Measurements from ENCODE around the gene ERP44. TPM values are rescaled to one million over a fixed set of nuclear protein-coding genes. Genes with fewer than 3 reads are reported as not detected.

Gene ERP44
- total RNA-seq, 1 donor from 2014 or later: 19.3 TPM

- TF ChIP-seq CTCF (IDR thresholded peaks at IDR 0.05; ENCODE audit: partially characterized antibody, unreplicated experiment): no peak
- H3K9me3 Mint-ChIP-seq (ENCODE audit: unreplicated experiment): no peaks in the 10 kb centered on the region
- no peaks in the 10 kb centered on the region for H3K4me1 Mint-ChIP-seq (ENCODE audit: low read depth, unreplicated experiment)
- no peaks in the 10 kb centered on the region for H3K27me3 Mint-ChIP-seq (ENCODE audit: unreplicated experiment)
- no peaks in the 10 kb centered on the region for H3K36me3 Mint-ChIP-seq (ENCODE audit: unreplicated experiment)
- no peak overlapping the region for H3K27ac Mint-ChIP-seq (ENCODE audit: unreplicated experiment)
- H3K4me3 Mint-ChIP-seq (ENCODE audit: unreplicated experiment): no peak overlapping the region
- no peak for DNase-seq
These were observed 134.5 kb downstream of the ERP44 start for GRCh38 chr9:99964336-99964735.

GRCh38 chr9:99962680-99963261 is 136.0 kb downstream of the ERP44 start:
- H3K36me3 Mint-ChIP-seq (ENCODE audit: unreplicated experiment): no peaks in the 10 kb centered on the region
- no peaks in the 10 kb centered on the region for H3K9me3 Mint-ChIP-seq (ENCODE audit: unreplicated experiment)
- TF ChIP-seq CTCF (IDR thresholded peaks at IDR 0.05; ENCODE audit: partially characterized antibody, unreplicated experiment): no peak
- H3K27ac Mint-ChIP-seq (ENCODE audit: unreplicated experiment): no peak overlapping the region
- H3K4me3 Mint-ChIP-seq (ENCODE audit: unreplicated experiment): no peak overlapping the region
- no peak for DNase-seq
- H3K27me3 Mint-ChIP-seq (ENCODE audit: unreplicated experiment): no peaks in the 10 kb centered on the region
- no peaks in the 10 kb centered on the region for H3K4me1 Mint-ChIP-seq (ENCODE audit: low read depth, unreplicated experiment)

- Mint-ChIP-seq H3K4me1 (ENCODE audit: low read depth, unreplicated experiment) (no peaks in the 10 kb centered on the region), H3K36me3 (ENCODE audit: unreplicated experiment) (no peaks in the 10 kb centered on the region), H3K4me3 (ENCODE audit: unreplicated experiment) (no peak overlapping the region), H3K27me3 (ENCODE audit: unreplicated experiment) (no peaks in the 10 kb centered on the region), H3K27ac (ENCODE audit: unreplicated experiment) (no peak overlapping the region), H3K9me3 (ENCODE audit: unreplicated experiment) (no peaks in the 10 kb centered on the region)
- no peak for TF ChIP-seq CTCF (IDR thresholded peaks at IDR 0.05; ENCODE audit: partially characterized antibody, unreplicated experiment)
- DNase-seq: no peak
These were observed 143.2 kb downstream of the ERP44 start for GRCh38 chr9:99955606-99956005.

GRCh38 chr9:99954819-99955218 is 144.0 kb downstream of the ERP44 start:
- H3K27me3 Mint-ChIP-seq (ENCODE audit: unreplicated experiment): no peaks in the 10 kb centered on the region
- no peak overlapping the region for H3K4me3 Mint-ChIP-seq (ENCODE audit: unreplicated experiment)
- H3K4me1 Mint-ChIP-seq (ENCODE audit: low read depth, unreplicated experiment): no peaks in the 10 kb centered on the region
- no peaks in the 10 kb centered on the region for H3K36me3 Mint-ChIP-seq (ENCODE audit: unreplicated experiment)
- DNase-seq: no peak
- no peak for TF ChIP-seq CTCF (IDR thresholded peaks at IDR 0.05; ENCODE audit: partially characterized antibody, unreplicated experiment)
- H3K9me3 Mint-ChIP-seq (ENCODE audit: unreplicated experiment): peaks cover 1% of the 10 kb centered on the region
- H3K27ac Mint-ChIP-seq (ENCODE audit: unreplicated experiment): no peak overlapping the region

GRCh38 chr9:99953861-99954507 is 144.8 kb downstream of the ERP44 start:
- Mint-ChIP-seq H3K36me3 (ENCODE audit: unreplicated experiment) (no peaks in the 10 kb centered on the region), H3K27me3 (ENCODE audit: unreplicated experiment) (no peaks in the 10 kb centered on the region), H3K4me3 (ENCODE audit: unreplicated experiment) (no peak overlapping the region), H3K4me1 (ENCODE audit: low read depth, unreplicated experiment) (no peaks in the 10 kb centered on the region), H3K27ac (ENCODE audit: unreplicated experiment) (no peak overlapping the region), H3K9me3 (ENCODE audit: unreplicated experiment) (peaks cover 1% of the 10 kb centered on the region)
- no peak for TF ChIP-seq CTCF (IDR thresholded peaks at IDR 0.05; ENCODE audit: partially characterized antibody, unreplicated experiment)
- DNase-seq: no peak

Data from glutamatergic neuron (in vitro differentiated cells).